GM12864 (cell line): ENCODE data around the gene CCHCR1.

Experiments
- DNase-seq: peaks from one replicate; pipeline ENCODE4 v3.0.0-alpha.2; 2011; ENCODE audit warnings: low read depth
- H3K4me3 ChIP-seq: 2 replicates; pipeline ENCODE4 v1.5.1; 2011; ENCODE audit warnings: mild to moderate bottlenecking, low read depth, low read length, control low read depth
- TF ChIP-seq, protein P1 (sequence below): IDR thresholded peaks from 2 replicates; pipeline ENCODE4 v1.5.1; 2011; ENCODE audit warnings: low read depth, mild to moderate bottlenecking, moderate library complexity, low read length, control low read depth, inconsistent platforms; ENCODE audit errors: missing control alignments

Gene CCHCR1

DNA sequence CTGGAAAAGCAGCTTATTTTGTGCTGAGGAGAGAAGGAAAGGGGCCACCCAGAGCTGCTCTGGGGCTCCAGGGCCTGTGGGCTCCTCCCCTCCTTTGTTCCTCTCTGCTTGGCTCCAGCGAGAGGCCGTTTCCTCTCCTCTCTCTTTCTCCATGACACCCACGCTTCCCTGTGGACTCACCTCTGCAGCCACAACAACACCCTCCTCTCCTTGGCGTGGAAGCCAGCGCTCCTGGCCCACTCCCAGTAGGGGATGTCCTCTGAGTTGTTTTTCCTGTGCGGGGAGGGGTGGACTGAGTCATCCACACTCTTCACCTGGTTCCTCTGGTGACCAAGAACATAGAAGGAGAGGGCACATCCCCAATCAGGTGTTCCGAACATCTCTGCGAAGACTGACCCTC is 32.4 kb downstream of the CCHCR1 start:
- TF ChIP-seq, protein P1, sequence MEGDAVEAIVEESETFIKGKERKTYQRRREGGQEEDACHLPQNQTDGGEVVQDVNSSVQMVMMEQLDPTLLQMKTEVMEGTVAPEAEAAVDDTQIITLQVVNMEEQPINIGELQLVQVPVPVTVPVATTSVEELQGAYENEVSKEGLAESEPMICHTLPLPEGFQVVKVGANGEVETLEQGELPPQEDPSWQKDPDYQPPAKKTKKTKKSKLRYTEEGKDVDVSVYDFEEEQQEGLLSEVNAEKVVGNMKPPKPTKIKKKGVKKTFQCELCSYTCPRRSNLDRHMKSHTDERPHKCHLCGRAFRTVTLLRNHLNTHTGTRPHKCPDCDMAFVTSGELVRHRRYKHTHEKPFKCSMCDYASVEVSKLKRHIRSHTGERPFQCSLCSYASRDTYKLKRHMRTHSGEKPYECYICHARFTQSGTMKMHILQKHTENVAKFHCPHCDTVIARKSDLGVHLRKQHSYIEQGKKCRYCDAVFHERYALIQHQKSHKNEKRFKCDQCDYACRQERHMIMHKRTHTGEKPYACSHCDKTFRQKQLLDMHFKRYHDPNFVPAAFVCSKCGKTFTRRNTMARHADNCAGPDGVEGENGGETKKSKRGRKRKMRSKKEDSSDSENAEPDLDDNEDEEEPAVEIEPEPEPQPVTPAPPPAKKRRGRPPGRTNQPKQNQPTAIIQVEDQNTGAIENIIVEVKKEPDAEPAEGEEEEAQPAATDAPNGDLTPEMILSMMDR, result no peak
- no peak overlapping the region for H3K4me3 ChIP-seq
- no peak for DNase-seq

GRCh38 chr6:31122791-31123706 is 34.6 kb downstream of the CCHCR1 start:
- H3K4me3 ChIP-seq, result no peak overlapping the region
- no peak for DNase-seq
- TF ChIP-seq, protein P1, result no peak

- TF ChIP-seq, protein P1, result no peak
- no peak for DNase-seq
- H3K4me3 ChIP-seq, result no peak overlapping the region
Observed at GRCh38 chr6:31121131-31121790, 36.3 kb downstream of the CCHCR1 start.

DNA sequence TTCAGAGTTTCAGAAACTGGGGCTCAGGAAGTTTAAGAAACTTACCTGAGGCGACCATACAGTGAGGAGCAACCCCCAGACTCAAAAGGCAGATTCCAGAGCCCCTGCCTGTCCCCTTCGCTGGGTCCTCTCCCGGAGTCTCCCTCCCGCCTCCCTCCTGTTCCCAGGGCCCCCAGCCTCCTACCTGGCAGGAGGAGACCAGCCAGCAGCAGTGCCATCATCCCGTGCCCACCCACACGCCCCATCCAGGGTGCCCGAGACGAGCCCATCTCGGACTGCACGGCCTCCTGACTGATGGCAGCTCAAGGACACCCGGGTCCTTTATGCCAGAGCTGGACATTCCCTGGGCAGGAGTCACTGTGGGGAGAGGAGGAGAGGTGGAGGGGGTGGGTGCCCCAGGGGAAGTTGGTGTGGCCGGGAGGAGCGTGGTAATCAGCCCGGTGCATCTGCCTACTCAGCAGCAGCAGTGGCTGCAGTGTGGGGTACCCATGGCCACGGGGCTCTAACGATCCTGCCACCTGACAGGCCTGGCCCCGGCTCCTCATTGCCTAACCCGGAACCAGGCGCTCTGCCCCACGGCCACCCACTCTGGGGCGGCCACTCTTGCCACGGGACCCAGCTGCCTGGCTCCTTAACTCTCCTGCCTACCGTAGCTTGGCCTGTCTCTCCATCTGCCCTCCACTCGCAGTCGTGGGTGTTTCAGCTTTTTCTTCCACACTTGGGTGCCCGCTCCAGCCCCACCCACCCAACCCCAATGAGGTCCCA is 37.3 kb downstream of the CCHCR1 start, which contains the start of gene CDSN:
TSS of gene CDSN (minus strand) at position 296 of the 765 bp plus-strand sequence. CDS start at position 269, 27 bp downstream.
- H3K4me3 ChIP-seq, result no peak within 1 kb of the TSS
- TF ChIP-seq, protein P1, result no peak

DNA sequence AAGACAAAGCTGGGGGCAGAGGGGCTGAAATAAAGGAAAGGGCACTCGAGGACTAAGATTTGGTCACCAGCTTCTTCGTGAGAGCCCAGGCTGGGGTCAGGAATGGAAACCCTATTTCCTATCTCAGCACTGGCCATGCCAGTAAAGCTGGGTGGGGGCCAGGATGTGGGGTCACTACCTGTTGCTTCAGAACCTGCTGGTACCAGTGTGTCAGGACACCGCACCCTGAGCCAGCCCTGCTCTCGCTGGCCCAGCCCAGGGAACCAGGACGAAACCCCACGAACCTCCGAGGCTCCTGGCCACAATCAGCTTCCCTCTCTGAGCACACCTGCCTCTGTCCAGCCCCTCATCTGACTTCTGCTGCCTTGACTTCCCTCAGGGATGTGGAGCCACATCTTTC is 39.4 kb downstream of the CCHCR1 start:
- H3K4me3 ChIP-seq, result no peak overlapping the region
- DNase-seq, result no peak

More for the DNA sequence above, 37.3 kb downstream of the CCHCR1 start, which contains the start of gene CDSN:
- DNase-seq, result no peak

More for the DNA sequence above, 39.4 kb downstream of the CCHCR1 start:
- TF ChIP-seq, protein P1, result no peak
